Nephron progenitor cell (in vitro differentiated cells): ENCODE measurements around the gene NLRP10.

Experiments used
- DNase-seq: peaks from one replicate; pipeline ENCODE4 v3.0.0; 2021
- H3K27ac Mint-ChIP-seq: 2 replicates; pipeline ENCODE4 v1.8.0; 2021; ENCODE audit warnings: mild to moderate bottlenecking, moderate library complexity, mixed read lengths
- H3K27me3 Mint-ChIP-seq: 2 replicates; pipeline ENCODE4 v1.8.0; 2021; ENCODE audit warnings: mild to moderate bottlenecking, low read depth, mixed read lengths; ENCODE audit not compliant: poor library complexity
- H3K36me3 Mint-ChIP-seq: 2 replicates; pipeline ENCODE4 v1.8.0; 2021; ENCODE audit warnings: low read depth, mixed read lengths
- H3K4me1 Mint-ChIP-seq: 2 replicates; pipeline ENCODE4 v1.8.0; 2021; ENCODE audit warnings: mixed read lengths
- H3K4me3 Mint-ChIP-seq: 2 replicates; pipeline ENCODE4 v1.8.0; 2021; ENCODE audit warnings: mild to moderate bottlenecking, moderate library complexity, mixed read lengths
- H3K9me3 Mint-ChIP-seq: 2 replicates; pipeline ENCODE4 v1.8.0; 2021; ENCODE audit warnings: mild to moderate bottlenecking, moderate library complexity, mixed read lengths
- TF ChIP-seq, protein P1 (sequence below): fragments of 200-600 bp; sonication (generic); IDR thresholded peaks from 2 replicates; pipeline ENCODE4 v1.5.0; 2021; ENCODE audit warnings: antibody characterized with exemption

Gene NLRP10, protein sequence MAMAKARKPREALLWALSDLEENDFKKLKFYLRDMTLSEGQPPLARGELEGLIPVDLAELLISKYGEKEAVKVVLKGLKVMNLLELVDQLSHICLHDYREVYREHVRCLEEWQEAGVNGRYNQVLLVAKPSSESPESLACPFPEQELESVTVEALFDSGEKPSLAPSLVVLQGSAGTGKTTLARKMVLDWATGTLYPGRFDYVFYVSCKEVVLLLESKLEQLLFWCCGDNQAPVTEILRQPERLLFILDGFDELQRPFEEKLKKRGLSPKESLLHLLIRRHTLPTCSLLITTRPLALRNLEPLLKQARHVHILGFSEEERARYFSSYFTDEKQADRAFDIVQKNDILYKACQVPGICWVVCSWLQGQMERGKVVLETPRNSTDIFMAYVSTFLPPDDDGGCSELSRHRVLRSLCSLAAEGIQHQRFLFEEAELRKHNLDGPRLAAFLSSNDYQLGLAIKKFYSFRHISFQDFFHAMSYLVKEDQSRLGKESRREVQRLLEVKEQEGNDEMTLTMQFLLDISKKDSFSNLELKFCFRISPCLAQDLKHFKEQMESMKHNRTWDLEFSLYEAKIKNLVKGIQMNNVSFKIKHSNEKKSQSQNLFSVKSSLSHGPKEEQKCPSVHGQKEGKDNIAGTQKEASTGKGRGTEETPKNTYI

GRCh38 chr11:7965386-7965785 lies at the start of gene NLRP10:
NLRP10 (minus strand) TSS chr11:7965447; CDS start chr11:7963495, 1,952 bp downstream.
- no peak within 1 kb of the TSS for H3K4me3 Mint-ChIP-seq
- no peak for DNase-seq
- TF ChIP-seq, protein P1, sequence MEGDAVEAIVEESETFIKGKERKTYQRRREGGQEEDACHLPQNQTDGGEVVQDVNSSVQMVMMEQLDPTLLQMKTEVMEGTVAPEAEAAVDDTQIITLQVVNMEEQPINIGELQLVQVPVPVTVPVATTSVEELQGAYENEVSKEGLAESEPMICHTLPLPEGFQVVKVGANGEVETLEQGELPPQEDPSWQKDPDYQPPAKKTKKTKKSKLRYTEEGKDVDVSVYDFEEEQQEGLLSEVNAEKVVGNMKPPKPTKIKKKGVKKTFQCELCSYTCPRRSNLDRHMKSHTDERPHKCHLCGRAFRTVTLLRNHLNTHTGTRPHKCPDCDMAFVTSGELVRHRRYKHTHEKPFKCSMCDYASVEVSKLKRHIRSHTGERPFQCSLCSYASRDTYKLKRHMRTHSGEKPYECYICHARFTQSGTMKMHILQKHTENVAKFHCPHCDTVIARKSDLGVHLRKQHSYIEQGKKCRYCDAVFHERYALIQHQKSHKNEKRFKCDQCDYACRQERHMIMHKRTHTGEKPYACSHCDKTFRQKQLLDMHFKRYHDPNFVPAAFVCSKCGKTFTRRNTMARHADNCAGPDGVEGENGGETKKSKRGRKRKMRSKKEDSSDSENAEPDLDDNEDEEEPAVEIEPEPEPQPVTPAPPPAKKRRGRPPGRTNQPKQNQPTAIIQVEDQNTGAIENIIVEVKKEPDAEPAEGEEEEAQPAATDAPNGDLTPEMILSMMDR: no peak
- H3K4me1 Mint-ChIP-seq: no peaks in the 10 kb centered on the region
- H3K27ac Mint-ChIP-seq: no peak within 1 kb of the TSS
- H3K9me3 Mint-ChIP-seq: peaks cover 6% of the 10 kb centered on the region
- no peaks in the 10 kb centered on the region for H3K36me3 Mint-ChIP-seq
- no peaks in the 10 kb centered on the region for H3K27me3 Mint-ChIP-seq

DNA sequence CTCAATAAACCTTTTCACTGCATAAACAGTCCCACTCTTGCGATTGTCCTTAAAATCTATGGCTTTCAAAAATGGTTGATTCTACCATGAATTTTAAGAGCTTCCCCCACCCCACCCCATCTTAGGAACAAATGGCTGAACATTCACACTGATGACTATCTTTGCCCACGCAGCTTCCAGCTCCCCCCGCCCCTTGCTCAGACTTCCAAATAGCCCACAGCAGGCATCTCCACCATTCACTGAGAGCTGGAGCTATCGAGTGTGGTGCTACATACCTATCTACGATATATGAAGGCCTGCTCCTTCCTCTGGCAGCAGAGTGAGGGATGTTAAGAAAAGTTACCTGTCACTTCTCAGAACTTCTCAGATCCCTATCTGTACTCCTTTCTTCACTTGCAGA lies 48.6 kb upstream of the NLRP10 start:
- TF ChIP-seq, protein P1: no peak
- H3K4me3 Mint-ChIP-seq: no peak overlapping the region
- H3K9me3 Mint-ChIP-seq: no peaks in the 10 kb centered on the region
- no peak overlapping the region for H3K27ac Mint-ChIP-seq
- peaks cover 79% of the 10 kb centered on the region for H3K27me3 Mint-ChIP-seq
- peaks cover 6% of the 10 kb centered on the region for H3K4me1 Mint-ChIP-seq
- H3K36me3 Mint-ChIP-seq: no peaks in the 10 kb centered on the region
- no peak for DNase-seq

DNA sequence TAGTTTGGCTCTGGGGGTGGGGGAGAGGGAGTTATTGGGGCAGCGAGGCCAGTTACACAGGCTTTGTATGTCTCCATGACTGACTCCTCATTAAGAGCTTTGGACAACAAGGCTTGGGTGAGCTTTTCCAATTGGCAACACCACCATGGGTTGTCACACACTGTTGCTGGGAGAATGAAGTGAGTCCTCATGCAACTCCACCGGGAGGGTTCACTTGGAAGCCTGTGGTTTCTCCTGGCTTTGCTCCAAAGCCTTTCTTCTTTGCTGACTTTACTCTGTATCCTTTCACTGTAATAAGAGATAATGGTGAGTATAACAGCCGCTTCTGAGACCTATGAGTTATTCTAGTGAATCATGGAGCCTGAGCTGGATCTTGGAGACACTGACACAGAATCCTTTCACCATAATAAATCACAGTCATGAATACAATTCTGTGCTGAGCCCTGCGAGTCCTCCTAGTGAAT lies 46.8 kb upstream of the NLRP10 start:
- Mint-ChIP-seq H3K27ac (no peak overlapping the region), H3K27me3 (peaks cover 61% of the 10 kb centered on the region), H3K36me3 (no peaks in the 10 kb centered on the region), H3K9me3 (no peaks in the 10 kb centered on the region), H3K4me1 (no peaks in the 10 kb centered on the region), H3K4me3 (no peak overlapping the region)
- DNase-seq: no peak
- TF ChIP-seq, protein P1: no peak

DNA sequence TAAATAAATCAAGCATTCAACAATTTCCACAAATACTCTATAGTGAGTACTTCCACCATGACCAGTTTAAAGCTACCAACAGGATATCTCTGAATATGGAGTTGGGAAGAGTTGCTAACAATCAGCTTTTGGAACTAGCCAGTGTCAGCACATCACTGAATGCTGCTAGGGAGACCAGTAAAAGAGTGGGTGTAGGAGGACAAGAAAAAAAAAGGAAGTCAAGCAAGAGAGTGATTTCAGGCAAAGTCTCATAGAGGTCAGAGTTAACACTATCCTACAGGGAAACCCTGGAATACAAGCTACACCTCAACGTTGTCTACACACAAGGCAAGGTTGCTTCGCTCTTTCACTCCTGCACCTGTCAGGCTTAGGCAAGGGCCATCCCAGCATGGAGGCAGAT lies 46.1 kb upstream of the NLRP10 start:
- DNase-seq: no peak
- Mint-ChIP-seq H3K27ac (no peak overlapping the region), H3K9me3 (no peaks in the 10 kb centered on the region), H3K4me3 (no peak overlapping the region), H3K27me3 (peaks cover 55% of the 10 kb centered on the region), H3K36me3 (no peaks in the 10 kb centered on the region), H3K4me1 (no peaks in the 10 kb centered on the region)
- TF ChIP-seq, protein P1: no peak

DNA sequence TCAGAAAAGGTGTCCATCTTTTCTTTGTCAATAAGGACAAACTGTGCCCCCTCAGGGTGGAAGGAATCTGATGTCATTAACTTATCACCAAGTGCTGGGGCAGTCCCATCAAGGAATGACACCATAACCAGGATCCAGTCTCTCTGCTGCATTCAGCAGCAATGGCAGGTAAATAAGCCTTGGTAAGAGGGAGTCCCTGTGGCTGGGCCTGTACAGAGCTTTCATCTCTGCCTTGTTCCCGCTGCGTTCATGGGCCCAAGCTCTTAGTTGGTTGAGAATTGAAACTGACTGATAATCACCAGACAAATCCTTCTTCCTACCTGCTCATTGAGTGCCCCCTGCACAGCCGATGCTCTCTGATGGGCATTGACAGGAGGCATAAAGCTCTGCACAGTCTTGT lies 44.6 kb upstream of the NLRP10 start:
- Mint-ChIP-seq H3K9me3 (no peaks in the 10 kb centered on the region), H3K36me3 (no peaks in the 10 kb centered on the region), H3K4me1 (no peaks in the 10 kb centered on the region), H3K27me3 (peaks cover 47% of the 10 kb centered on the region), H3K27ac (no peak overlapping the region), H3K4me3 (no peak overlapping the region)
- TF ChIP-seq, protein P1: no peak
- no peak for DNase-seq
